Adrenal gland (tissue), 12 donors: ENCODE data around the gene MITF. TPM values are rescaled to one million over a fixed set of nuclear protein-coding genes. Genes with fewer than 3 reads are reported as not detected.
A peak's percentile ranks its signal among the peaks of the same experiment; 100 is the strongest.

ENCODE experiments used
- DNase-seq, 7 donors: peaks; one replicate each; pipeline ENCODE4 v3.0.0-alpha.2; 2019 to 2020
- H3K27ac ChIP-seq, 5 donors: fragments of 200-600 bp; sonication (generic) in 4 of 5; 1 replicate in 3 of 5; 2 replicates in 2 of 5; pipeline versions ENCODE4 v1.5.1 to v1.8.0; 2016 to 2020; ENCODE audit warnings: mild to moderate bottlenecking in 1 of 5
- H3K27me3 ChIP-seq: fragments of 200-600 bp; 2 replicates; pipeline ENCODE4 v1.8.0; 2021
- H3K36me3 ChIP-seq, 2 donors: fragments of 200-600 bp; replicated peaks in 1 of 2; 1 replicate in 1 of 2; 2 replicates in 1 of 2; pipeline versions ENCODE4 v1.5.1 to v1.8.0; 2018 to 2022
- H3K4me1 ChIP-seq, 2 donors: fragments of 200-600 bp; replicated peaks in 1 of 2; 1 replicate in 1 of 2; 2 replicates in 1 of 2; pipeline versions ENCODE4 v1.5.1 to v1.8.0; 2018 to 2021
- H3K4me3 ChIP-seq, 4 donors: fragments of 200-600 bp; sonication (generic) in 3 of 4; one replicate each; pipeline ENCODE4 v1.5.1; 2016 to 2018
- H3K9me3 ChIP-seq, 3 donors: fragments of 200-600 bp; sonication (generic) in 1 of 3; replicated peaks in 1 of 3; 1 replicate in 2 of 3; 2 replicates in 1 of 3; pipeline versions ENCODE4 v1.5.1 to v1.8.0; 2016 to 2021
- POLR2A ChIP-seq, 2 donors: fragments of 450-650 bp; IDR thresholded peaks; one replicate each; pipeline ENCODE4 v1.6.1; 2017; ENCODE audit warnings: antibody characterized with exemption in 2 of 2, mild to moderate bottlenecking in 2 of 2, moderate library complexity in 1 of 2
- WGBS, 4 donors: extraction: QIAGEN DNeasy Blood & Tissue Kit in 2 of 4; methylation state at CpG; one replicate each; pipeline versions ENCODE4 v1.1.5 to v1.1.7; 2013 to 2017; 5-methylcytosine and 5-hydroxymethylcytosine counted together
- intact Hi-C, 2 donors: fragments of 100-400 bp; cut with DNase I; formaldehyde crosslinking; loops; one replicate each; pipeline versions ENCODE4 v1.14.1 to v1.15.0; 2022 to 2023
- polyA plus RNA-seq, 3 donors: library from polyadenylated mRNA; stranded (reverse); fragments of 200-250 nt in 2 of 3; fragments of 350-450 nt in 1 of 3; fragmentation: Illumina TruSeq in 1 of 3; extraction: RNeasy Lipid Tissue Mini Kit (QIAGEN cat#74804) in 1 of 3; gene quantifications; one replicate each; pipeline ENCODE4 v1.2.3, GENCODE V29; 2013 to 2014
- total RNA-seq, 9 donors: library from RNA; depleted of rRNA in 4 of 9; stranded (reverse); fragments of >200 nt in 4 of 9; fragments of 120-200 nt in 1 of 9; fragmentation: NEBNext Ultra II Directional in 1 of 9; extraction: Animal tissue kit (Norgen Biotek cat#: 25700) in 1 of 9; gene quantifications; one replicate each; pipeline versions ENCODE4 v1.1.0 to v1.2.4, GENCODE V29; 2013 to 2023
- TF ChIP-seq, protein P1 (sequence below), 6 experiments: fragments of 450-650 bp in 4 of 6; fragments of 200-600 bp in 2 of 6; sonication (generic) in 1 of 6; IDR thresholded peaks; 1 replicate in 5 of 6; 2 replicates in 1 of 6; pipeline versions ENCODE4 v1.5.1 to v1.8.0; 2016 to 2021; ENCODE audit warnings: antibody characterized with exemption in 6 of 6, mild to moderate bottlenecking in 2 of 6, moderate library complexity in 1 of 6
- donor health status: healthy with polysubstance abuse.
- donor health status: Bipolar disorder and iron deficiency.
- donor health status: DM: yes; HTN: yes; CAD: no.
- donor health status: DM: no; HTN: no; CAD: no.
- donor health status: DM: no; HTN: no; CAD: no.
- donor health status: DM: yes; HTN: yes; CAD: no.

The MITF gene
- total and polyA plus RNA-seq, 12 donors = 2.4 to 23.4 (median 10.6) TPM

DNA sequence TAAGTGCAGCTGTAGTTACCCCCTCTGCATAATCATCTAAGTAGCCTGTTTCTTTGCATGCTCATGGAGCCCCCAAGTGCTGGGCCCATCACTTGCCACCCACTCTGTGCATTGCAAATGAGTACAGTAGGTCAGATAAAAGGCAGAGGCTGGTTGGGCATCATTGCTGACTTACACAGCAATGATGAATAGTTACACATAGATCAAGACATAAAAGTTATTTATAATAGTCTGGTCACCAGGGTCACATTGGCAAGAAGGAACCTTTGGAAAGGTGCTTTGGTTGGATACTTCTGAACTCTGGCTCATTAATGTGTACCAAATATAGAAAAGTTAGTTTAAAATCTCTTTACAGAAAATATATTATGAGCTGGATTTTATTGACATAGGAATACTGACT is 111.6 kb downstream of the MITF start:
- intact Hi-C loops = loop anchor here in 1 of 2 donors (10.0 kb wide), 1 partner anchor 166 kb away; no protein-coding TSS in a partner anchor
- DNase-seq = no peak
- Histone ChIP-seq H3K9me3 (no peaks in the 10 kb centered on the region), H3K27me3 (no peaks in the 10 kb centered on the region), H3K4me1 (peaks cover 0 to 11% of the 10 kb centered on the region in 2 donors), H3K4me3 (no peak overlapping the region), H3K36me3 (no peaks in the 10 kb centered on the region), H3K27ac (no peak overlapping the region)
- TF ChIP-seq, protein P1, sequence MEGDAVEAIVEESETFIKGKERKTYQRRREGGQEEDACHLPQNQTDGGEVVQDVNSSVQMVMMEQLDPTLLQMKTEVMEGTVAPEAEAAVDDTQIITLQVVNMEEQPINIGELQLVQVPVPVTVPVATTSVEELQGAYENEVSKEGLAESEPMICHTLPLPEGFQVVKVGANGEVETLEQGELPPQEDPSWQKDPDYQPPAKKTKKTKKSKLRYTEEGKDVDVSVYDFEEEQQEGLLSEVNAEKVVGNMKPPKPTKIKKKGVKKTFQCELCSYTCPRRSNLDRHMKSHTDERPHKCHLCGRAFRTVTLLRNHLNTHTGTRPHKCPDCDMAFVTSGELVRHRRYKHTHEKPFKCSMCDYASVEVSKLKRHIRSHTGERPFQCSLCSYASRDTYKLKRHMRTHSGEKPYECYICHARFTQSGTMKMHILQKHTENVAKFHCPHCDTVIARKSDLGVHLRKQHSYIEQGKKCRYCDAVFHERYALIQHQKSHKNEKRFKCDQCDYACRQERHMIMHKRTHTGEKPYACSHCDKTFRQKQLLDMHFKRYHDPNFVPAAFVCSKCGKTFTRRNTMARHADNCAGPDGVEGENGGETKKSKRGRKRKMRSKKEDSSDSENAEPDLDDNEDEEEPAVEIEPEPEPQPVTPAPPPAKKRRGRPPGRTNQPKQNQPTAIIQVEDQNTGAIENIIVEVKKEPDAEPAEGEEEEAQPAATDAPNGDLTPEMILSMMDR (IDR thresholded peaks at IDR 0.05) = no peak
- TF ChIP-seq POLR2A (IDR thresholded peaks at IDR 0.05) = no peak

DNA sequence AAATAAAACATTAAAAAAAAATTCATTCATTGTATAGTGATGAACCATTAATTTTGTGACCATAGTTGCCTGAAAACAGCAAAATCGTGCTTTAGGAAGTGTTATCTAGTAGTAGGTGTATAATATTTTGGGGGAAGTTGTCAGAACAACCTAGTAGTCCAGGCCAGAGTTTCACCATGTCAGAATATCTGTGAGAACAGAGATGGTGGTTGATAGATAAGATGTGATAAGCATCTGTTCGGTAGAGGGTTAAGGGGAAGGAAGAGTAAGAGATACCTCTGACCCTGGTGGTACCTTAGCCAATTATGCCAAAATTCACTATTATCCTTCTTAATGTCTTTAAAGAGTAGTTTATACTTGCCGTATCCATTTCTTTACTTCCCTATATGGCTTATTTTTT is 113.8 kb downstream of the MITF start:
- Histone ChIP-seq H3K27ac (no peak overlapping the region), H3K9me3 (no peaks in the 10 kb centered on the region), H3K4me3 (no peak overlapping the region), H3K27me3 (no peaks in the 10 kb centered on the region), H3K4me1 (peaks cover 0 to 15% of the 10 kb centered on the region in 2 donors), H3K36me3 (no peaks in the 10 kb centered on the region)
- DNase-seq = no peak
- TF ChIP-seq, protein P1 (IDR thresholded peaks at IDR 0.05) = no peak
- TF ChIP-seq POLR2A (IDR thresholded peaks at IDR 0.05) = no peak
- intact Hi-C loops = loop anchor here in 1 of 2 donors (10.0 kb wide), 1 partner anchor 168 kb away; no protein-coding TSS in a partner anchor
- 72 to 80% (median 77%) methylated on average over 3 of the region's 3 CpGs for WGBS, 4 donors

DNA sequence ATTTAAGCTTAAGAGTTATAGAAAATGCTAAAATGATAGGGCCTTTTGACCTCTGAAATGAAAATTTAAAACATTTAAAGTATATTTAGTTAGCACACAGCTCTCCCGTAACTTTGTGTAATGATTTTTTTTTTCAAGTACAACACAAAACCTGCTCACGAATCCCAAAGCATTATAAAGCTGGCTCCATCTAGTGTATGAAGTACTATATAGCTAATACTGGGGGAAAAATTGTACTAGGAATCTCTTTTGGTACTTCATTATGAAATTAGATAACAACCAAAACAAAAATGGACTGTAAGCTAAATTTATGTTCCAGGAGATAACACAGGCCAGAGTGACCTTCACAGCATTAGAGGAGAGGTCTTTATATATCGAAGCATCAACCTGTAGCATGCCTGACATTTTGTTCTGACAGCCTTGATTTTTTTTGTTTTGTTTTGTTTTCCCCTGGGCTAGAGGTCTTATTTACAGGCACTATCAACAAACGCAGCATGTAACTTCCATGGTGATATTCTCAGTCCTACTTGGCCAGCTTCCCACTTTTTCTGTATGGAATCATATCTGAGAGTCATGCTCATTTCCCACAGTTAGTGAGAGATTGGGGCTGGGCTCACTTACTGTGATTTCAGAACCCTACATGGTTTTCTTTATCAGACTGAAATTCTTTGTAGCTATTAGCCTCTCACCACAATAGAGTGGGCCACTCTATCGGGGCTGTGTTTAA is 116.3 kb downstream of the MITF start:
- Histone ChIP-seq H3K27ac (no peak overlapping the region), H3K4me3 (no peak overlapping the region), H3K36me3 (no peaks in the 10 kb centered on the region), H3K9me3 (no peaks in the 10 kb centered on the region), H3K4me1 (peaks cover 0 to 15% of the 10 kb centered on the region in 2 donors), H3K27me3 (no peaks in the 10 kb centered on the region)
- TF ChIP-seq, protein P1 (IDR thresholded peaks at IDR 0.05) = peak; percentile 22 to 52 (median 34)
- TF ChIP-seq POLR2A (IDR thresholded peaks at IDR 0.05) = no peak
- WGBS, 4 donors = 18 to 26% (median 23%) methylated on average over 5 of the region's 5 CpGs
- intact Hi-C loops = loop anchor here in 1 of 2 donors (10.0 kb wide), 1 partner anchor 171 kb away; no protein-coding TSS in a partner anchor
- DNase-seq = peak in 3 of 7 donors; percentile 15 to 28 (median 25)

DNA sequence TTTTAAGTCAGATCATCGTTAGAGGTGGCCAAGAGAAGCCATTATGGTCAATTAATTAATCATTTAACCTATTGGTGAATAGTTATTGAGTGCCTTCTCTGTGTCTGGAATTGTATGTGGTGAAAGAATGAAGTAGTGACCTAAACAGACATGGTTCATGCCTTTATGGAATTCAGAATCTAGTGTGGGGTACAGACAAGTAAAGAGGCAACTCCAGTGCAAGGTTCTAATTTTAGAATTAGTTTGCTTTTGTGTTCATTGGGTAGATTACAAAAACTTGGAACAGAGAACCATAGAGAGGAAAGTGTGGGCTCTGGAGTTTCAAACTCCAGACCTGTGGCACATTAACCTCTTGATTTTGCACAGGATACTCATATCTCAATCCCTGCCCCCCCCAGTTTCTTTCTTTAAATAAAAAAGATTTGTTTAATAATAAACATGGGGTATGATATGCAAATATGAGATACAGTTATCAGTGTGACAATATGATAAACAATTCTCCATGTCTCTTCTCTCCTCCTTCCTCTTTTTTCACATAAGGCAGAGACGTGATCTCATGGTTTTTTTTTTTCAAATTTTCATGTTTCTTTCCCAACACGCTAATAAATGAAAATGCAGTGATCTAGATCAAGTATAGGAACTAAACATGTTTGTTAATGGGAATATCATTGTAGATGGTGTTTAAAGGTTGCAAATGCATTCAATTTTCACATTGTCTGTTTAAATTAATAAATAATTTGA is 117.9 kb downstream of the MITF start:
- WGBS, 4 donors = 67 to 82% (median 77%) methylated on average over 3 of the region's 3 CpGs
- peaks cover 0 to 15% of the 10 kb centered on the region in 2 donors for H3K4me1 ChIP-seq
- intact Hi-C loops = loop anchor here in 1 of 2 donors (10.0 kb wide), 1 partner anchor 172 kb away; no protein-coding TSS in a partner anchor
- H3K9me3 ChIP-seq = no peaks in the 10 kb centered on the region
- no peak for DNase-seq
- no peak overlapping the region for H3K4me3 ChIP-seq
- no peak overlapping the region for H3K27ac ChIP-seq
- TF ChIP-seq, protein P1 (IDR thresholded peaks at IDR 0.05) = no peak
- no peak for TF ChIP-seq POLR2A (IDR thresholded peaks at IDR 0.05)
- no peaks in the 10 kb centered on the region for H3K36me3 ChIP-seq
- no peaks in the 10 kb centered on the region for H3K27me3 ChIP-seq
